SK-N-SH treated with all-trans-retinoic acid at 6 μM for 48 hours (cell line): ENCODE measurements around the gene MFNG.

Experiments used
- ATAC-seq: fragments of 200-7000 bp; cut with Tn5 transposase; 3 replicates; pipeline ENCODE4 v1.9.1; 2020; ENCODE audit warnings: mild to moderate bottlenecking, moderate library complexity
- BACH2 ChIP-seq: fragments of 250-450 bp; sonication (Bioruptor Pico); IDR thresholded peaks from 2 replicates; pipeline ENCODE4 v1.9.0; 2021; ENCODE audit warnings: mild to moderate bottlenecking, borderline replicate concordance
- CREB5 ChIP-seq: fragments of 250-450 bp; sonication (Bioruptor Pico); IDR thresholded peaks from 2 replicates; pipeline ENCODE4 v1.5.1; 2020; ENCODE audit warnings: low read depth, mild to moderate bottlenecking, moderate library complexity
- CSDC2 ChIP-seq: fragments of 250-450 bp; sonication (Bioruptor Pico); IDR thresholded peaks from 2 replicates; pipeline ENCODE4 v1.5.0; 2020; ENCODE audit warnings: mild to moderate bottlenecking, moderate library complexity
- CSRNP3 ChIP-seq: fragments of 250-450 bp; sonication (Bioruptor Pico); IDR thresholded peaks from 2 replicates; pipeline ENCODE4 v1.5.1; 2021; ENCODE audit warnings: mild to moderate bottlenecking, moderate library complexity
- ESRRG ChIP-seq: fragments of 250-450 bp; sonication (Bioruptor Pico); IDR thresholded peaks from 2 replicates; pipeline ENCODE4 v1.6.1; 2021; ENCODE audit warnings: mild to moderate bottlenecking
- GLIS3 ChIP-seq: fragments of 250-450 bp; sonication (Bioruptor Pico); IDR thresholded peaks from 2 replicates; pipeline ENCODE4 v1.5.0; 2020; ENCODE audit warnings: mild to moderate bottlenecking, moderate library complexity
- ISL1 ChIP-seq: fragments of 250-450 bp; sonication (Bioruptor Pico); IDR thresholded peaks from 2 replicates; pipeline ENCODE4 v2.1.2; 2022; ENCODE audit warnings: mild to moderate bottlenecking, moderate library complexity
- OSR1 ChIP-seq: fragments of 250-450 bp; sonication (Bioruptor Pico); IDR thresholded peaks from 2 replicates; pipeline ENCODE4 v1.8.0; 2022; ENCODE audit warnings: moderate library complexity, mild to moderate bottlenecking, inconsistent platforms
- PATZ1 ChIP-seq: fragments of 250-450 bp; sonication (Bioruptor Pico); IDR thresholded peaks from 2 replicates; pipeline ENCODE4 v1.8.0; 2020; ENCODE audit warnings: mild to moderate bottlenecking, moderate library complexity, borderline replicate concordance
- POU6F1 ChIP-seq: fragments of 250-450 bp; sonication (Bioruptor Pico); IDR thresholded peaks from 2 replicates; pipeline ENCODE4 v1.8.0; 2021; ENCODE audit warnings: low read depth, mild to moderate bottlenecking, moderate library complexity, borderline replicate concordance
- RARB ChIP-seq: fragments of 250-450 bp; sonication (Bioruptor Pico); IDR thresholded peaks from 2 replicates; pipeline ENCODE4 v1.8.0; 2021; ENCODE audit warnings: mild to moderate bottlenecking, moderate library complexity
- SNAI2 ChIP-seq: fragments of 250-450 bp; sonication (Bioruptor Pico); IDR thresholded peaks from 2 replicates; pipeline ENCODE4 v1.5.0; 2020; ENCODE audit warnings: mild to moderate bottlenecking, moderate library complexity
- TCF4 ChIP-seq: fragments of 250-450 bp; sonication (Bioruptor Pico); IDR thresholded peaks from 2 replicates; pipeline ENCODE4 v1.8.0; 2021; ENCODE audit warnings: mild to moderate bottlenecking, moderate library complexity, borderline replicate concordance
- TOX ChIP-seq: fragments of 250-450 bp; sonication (Bioruptor Pico); IDR thresholded peaks from 2 replicates; pipeline ENCODE4 v1.8.0; 2021; ENCODE audit warnings: mild to moderate bottlenecking, moderate library complexity, borderline replicate concordance
- TSHZ2 ChIP-seq: fragments of 250-450 bp; sonication (Bioruptor Pico); IDR thresholded peaks from 2 replicates; pipeline ENCODE4 v1.5.0; 2020; ENCODE audit warnings: mild to moderate bottlenecking, moderate library complexity
- ZC3H10 ChIP-seq: fragments of 250-450 bp; sonication (Bioruptor Pico); IDR thresholded peaks from 2 replicates; pipeline ENCODE4 v1.5.1; 2021; ENCODE audit warnings: mild to moderate bottlenecking, moderate library complexity
- ZFP30 ChIP-seq: fragments of 450-650 bp; formaldehyde crosslinking; IDR thresholded peaks from 2 replicates; pipeline ENCODE4 v1.5.0; 2022; ENCODE audit warnings: mild to moderate bottlenecking, moderate library complexity
- ZNF565 ChIP-seq: fragments of 450-650 bp; formaldehyde crosslinking; conservative IDR thresholded peaks from 2 replicates; pipeline ENCODE4 v1.5.0; 2020; ENCODE audit warnings: low read depth, mild to moderate bottlenecking, moderate library complexity
- ZNF70 ChIP-seq: fragments of 450-650 bp; formaldehyde crosslinking; IDR thresholded peaks from 2 replicates; pipeline ENCODE4 v1.5.0; 2020; ENCODE audit warnings: mild to moderate bottlenecking, moderate library complexity
- ZNF8 ChIP-seq: fragments of 450-650 bp; formaldehyde crosslinking; IDR thresholded peaks from 2 replicates; pipeline ENCODE4 v1.5.0; 2020; ENCODE audit warnings: mild to moderate bottlenecking, moderate library complexity

Gene MFNG

GRCh38 chr22:37439347-37439746, 46.8 kb downstream of the MFNG start (continued):
- TF ChIP-seq PATZ1 (CRISPR knock-in tag) = no peak
- TF ChIP-seq TOX (CRISPR knock-in tag) = no peak
- TF ChIP-seq ISL1 (CRISPR knock-in tag) = no peak
- no peak for TF ChIP-seq CSDC2 (CRISPR knock-in tag)
- TF ChIP-seq CSRNP3 (CRISPR knock-in tag) = no peak

GRCh38 chr22:37435970-37436603, 50.1 kb downstream of the MFNG start:
- no peak for ATAC-seq
- TF ChIP-seq RARB (CRISPR knock-in tag) (no peak), SNAI2 (CRISPR knock-in tag) (no peak), ZNF8 (CRISPR knock-in tag) (no peak), CREB5 (CRISPR knock-in tag) (no peak), ZNF565 (CRISPR knock-in tag) (no peak), ZC3H10 (CRISPR knock-in tag) (no peak), TCF4 (CRISPR knock-in tag) (no peak), TSHZ2 (no peak), POU6F1 (CRISPR knock-in tag) (no peak), TOX (CRISPR knock-in tag) (no peak), ZFP30 (CRISPR knock-in tag) (no peak), GLIS3 (no peak), ESRRG (CRISPR knock-in tag) (no peak), CSDC2 (CRISPR knock-in tag) (no peak)

GRCh38 chr22:37433786-37434185, 52.4 kb downstream of the MFNG start:
- no peak for ATAC-seq
- no peak for TF ChIP-seq TCF4 (CRISPR knock-in tag)
- TF ChIP-seq ZNF8 (CRISPR knock-in tag) = no peak
- no peak for TF ChIP-seq BACH2
- TF ChIP-seq ZFP30 (CRISPR knock-in tag) = no peak
- no peak for TF ChIP-seq ZNF565 (CRISPR knock-in tag)
- no peak for TF ChIP-seq CSRNP3 (CRISPR knock-in tag)
- no peak for TF ChIP-seq ISL1 (CRISPR knock-in tag)
- TF ChIP-seq ZNF70 (CRISPR knock-in tag) = no peak
- no peak for TF ChIP-seq OSR1
- TF ChIP-seq PATZ1 (CRISPR knock-in tag) = no peak
- TF ChIP-seq TOX (CRISPR knock-in tag) = no peak
- TF ChIP-seq TSHZ2 = no peak
